GM23248 (cell line): ENCODE results near the gene RTN4RL1. TPM values are rescaled to one million over a fixed set of nuclear protein-coding genes. Genes with fewer than 3 reads are reported as not detected.

ENCODE experiments used
- DNase-seq: peaks from one replicate; pipeline ENCODE4 v3.0.0-alpha.2; 2015
- H2AFZ ChIP-seq: fragments of 200-600 bp; sonication (generic); 2 replicates; pipeline ENCODE4 v1.6.1; 2016; ENCODE audit warnings: antibody characterized with exemption
- H3F3A ChIP-seq: fragments of 200-600 bp; sonication (generic); 2 replicates; pipeline ENCODE4 v1.6.1; 2016; ENCODE audit warnings: mild to moderate bottlenecking, antibody characterized with exemption, mixed run types; ENCODE audit not compliant: insufficient read depth
- H3K27ac ChIP-seq: fragments of 200-600 bp; sonication (generic); 2 replicates; pipeline ENCODE4 v1.5.1; 2016; ENCODE audit warnings: mild to moderate bottlenecking
- H3K27me3 ChIP-seq: fragments of 200-600 bp; sonication (generic); replicated peaks from 2 replicates; pipeline ENCODE4 v1.6.1; 2016; ENCODE audit warnings: mild to moderate bottlenecking; ENCODE audit not compliant: insufficient read depth
- H3K36me3 ChIP-seq: fragments of 200-600 bp; sonication (generic); 2 replicates; pipeline ENCODE4 v1.6.1; 2016; ENCODE audit warnings: low read depth, mild to moderate bottlenecking
- H3K4me1 ChIP-seq: fragments of 200-600 bp; sonication (generic); 2 replicates; pipeline ENCODE4 v1.6.1; 2016; ENCODE audit warnings: mild to moderate bottlenecking; ENCODE audit not compliant: insufficient read depth
- H3K4me2 ChIP-seq: fragments of 200-600 bp; sonication (generic); one replicate; pipeline ENCODE4 v1.6.1; 2016; ENCODE audit warnings: mild to moderate bottlenecking; ENCODE audit not compliant: unreplicated experiment
- H3K4me3 ChIP-seq: fragments of 200-600 bp; sonication (generic); 2 replicates; pipeline ENCODE4 v1.5.1; 2016; ENCODE audit warnings: mild to moderate bottlenecking
- H3K79me2 ChIP-seq: fragments of 200-600 bp; sonication (generic); 2 replicates; pipeline ENCODE4 v1.6.1; 2016; ENCODE audit warnings: mild to moderate bottlenecking; ENCODE audit not compliant: insufficient read depth
- H3K9ac ChIP-seq: fragments of 200-600 bp; sonication (generic); 2 replicates; pipeline ENCODE4 v1.6.1; 2016; ENCODE audit warnings: mild to moderate bottlenecking
- H3K9me2 ChIP-seq: fragments of 200-600 bp; sonication (generic); 2 replicates; pipeline ENCODE4 v1.6.1; 2016; ENCODE audit warnings: mixed run types, mild to moderate bottlenecking, moderate library complexity; ENCODE audit not compliant: insufficient read depth
- H3K9me3 ChIP-seq: fragments of 200-600 bp; sonication (generic); one replicate; pipeline ENCODE4 v1.6.1; 2017; ENCODE audit warnings: low read depth
- H4K20me1 ChIP-seq: fragments of 200-600 bp; sonication (generic); 2 replicates; pipeline ENCODE4 v1.6.0; 2016; ENCODE audit not compliant: insufficient read depth
- EZH2 ChIP-seq: fragments of 200-600 bp; sonication (generic); IDR thresholded peaks from 2 replicates; pipeline ENCODE4 v1.6.1; 2018; ENCODE audit warnings: antibody characterized with exemption, mild to moderate bottlenecking; ENCODE audit not compliant: insufficient read depth, poor library complexity, severe bottlenecking
- EZH2phosphoT487 ChIP-seq: fragments of 200-600 bp; sonication (generic); IDR thresholded peaks from 2 replicates; pipeline ENCODE4 v1.6.1; 2018; ENCODE audit warnings: antibody characterized with exemption, moderate library complexity, mild to moderate bottlenecking, low read depth; ENCODE audit not compliant: insufficient read depth
- WGBS, 2 experiments: methylation state at CpG; one replicate each; pipeline ENCODE4 v1.1.6; 2015 to 2017; ENCODE audit warnings: low lambda C conversion rate in 2 of 2, low coverage in 1 of 2; ENCODE audit errors: missing lambda C conversion rate in 2 of 2; 5-methylcytosine and 5-hydroxymethylcytosine counted together
- in situ Hi-C: fragments of 300-500 bp; cut with MboI; formaldehyde crosslinking; loops from 2 replicates; pipeline ENCODE4 v1.15.0; 2020
- polyA plus RNA-seq: library from polyadenylated mRNA; unstranded; fragments of >200 nt; fragmentation: Nextera tagmentation; extraction: Ambion mirVana; gene quantifications from 2 replicates; pipeline ENCODE4 v1.2.1, GENCODE V29; 2016
- total RNA-seq: library from RNA; depleted of rRNA; stranded (reverse); fragments of >200 nt; shearing (Covaris generic); gene quantifications from 2 replicates; pipeline ENCODE4 v1.2.3, GENCODE V29; 2014

RTN4RL1 gene
- total and polyA plus RNA-seq, 2 experiments from 2014 or later: 0.22 TPM; not detected in 1

- peak overlapping the region; percentile 96 for H3K4me3 ChIP-seq
- no peaks in the 10 kb centered on the region for H3K36me3 ChIP-seq
- H3F3A ChIP-seq: peaks cover 12% of the 10 kb centered on the region; the same call in 1 of the 2 replicates
- peak overlapping the region; percentile 94 for H3K9ac ChIP-seq
- no peaks in the 10 kb centered on the region for H3K9me2 ChIP-seq
- H3K79me2 ChIP-seq: peaks cover 19% of the 10 kb centered on the region
- H3K9me3 ChIP-seq: no peaks in the 10 kb centered on the region
- peak overlapping the region; percentile 53; the same call in 1 of the 2 replicates for H2AFZ ChIP-seq
- peak overlapping the region; percentile 77 for H3K4me2 ChIP-seq
- peak; percentile 96 for DNase-seq
- 7 to 8% methylated on average over 10 of the region's 10 CpGs for WGBS, 2 experiments
- in situ Hi-C loops: no loop called here
- no peaks in the 10 kb centered on the region; the same call in 1 of the 2 replicates for H3K27me3 ChIP-seq
- no peaks in the 10 kb centered on the region for H4K20me1 ChIP-seq
- H3K4me1 ChIP-seq: peaks cover 26% of the 10 kb centered on the region
- no peak for TF ChIP-seq EZH2phosphoT487
- TF ChIP-seq EZH2: no peak
- H3K27ac ChIP-seq: peak overlapping the region; percentile 84
These were observed 5.6 kb upstream of the RTN4RL1 start for GRCh38 chr17:2030779-2031163.

DNA sequence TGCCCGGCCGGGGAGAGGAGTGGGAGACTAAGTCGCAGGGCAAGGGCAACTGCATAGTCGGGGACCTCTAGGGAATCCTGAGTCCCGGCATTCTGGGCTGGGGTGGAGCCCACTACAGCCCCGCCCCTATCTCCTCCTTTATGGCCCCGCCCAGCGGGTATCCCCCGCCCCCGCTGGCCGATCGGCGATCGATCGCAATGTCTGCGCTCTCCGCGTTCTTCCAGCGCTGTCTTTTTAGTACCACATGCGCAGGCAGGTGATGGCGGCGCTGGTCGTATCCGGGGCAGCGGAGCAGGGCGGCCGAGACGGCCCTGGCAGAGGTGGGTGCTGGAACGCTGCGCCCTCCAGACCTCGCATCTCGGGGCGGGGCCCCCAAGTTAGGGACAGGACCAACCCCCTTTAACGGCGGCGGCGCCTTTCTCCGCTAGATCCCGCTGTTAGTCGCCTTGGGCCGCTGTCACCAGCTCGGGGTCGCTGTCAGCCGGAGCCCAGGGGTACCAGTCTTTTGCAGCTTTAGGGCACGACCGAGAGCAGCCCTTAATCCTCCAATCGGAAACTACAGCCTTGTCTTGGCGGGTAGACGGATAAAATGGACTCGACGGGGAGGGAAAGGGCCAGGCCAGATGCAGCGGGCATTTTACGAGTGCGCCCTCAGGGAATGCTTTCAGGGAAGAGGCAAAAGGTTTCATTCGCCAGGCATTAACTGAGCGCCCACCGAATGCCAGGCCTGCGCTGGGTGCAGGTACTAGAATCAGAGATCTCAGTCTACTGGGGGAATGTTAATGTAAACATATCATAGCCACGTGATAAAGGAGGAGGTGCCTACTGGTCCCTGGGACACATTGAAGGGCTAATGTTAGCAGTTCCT lies 5.0 kb upstream of the RTN4RL1 start, which contains the start of gene DPH1:
TSS of gene DPH1 (plus strand) at position 243 of the 868 bp plus-strand sequence. CDS start at position 260, 17 bp downstream.
- TF ChIP-seq EZH2 (no peak), EZH2phosphoT487 (no peak)
- in situ Hi-C loops: loop anchor here (5.0 kb wide), 1 partner anchor 123 kb away; no protein-coding TSS in a partner anchor
- peaks cover 26% of the 10 kb centered on the region for H3K4me1 ChIP-seq
- no peaks in the 10 kb centered on the region for H3K9me2 ChIP-seq
- peak within 1 kb of the TSS; percentile 84 for H3K27ac ChIP-seq
- peak; percentile 98 for DNase-seq
- 1% methylated on average over 55 to 58 of the region's 59 CpGs for WGBS, 2 experiments
- H3K79me2 ChIP-seq: peaks cover 19% of the 10 kb centered on the region
- no peaks in the 10 kb centered on the region for H4K20me1 ChIP-seq
- H3K4me2 ChIP-seq: peak within 1 kb of the TSS; percentile 77
- H3F3A ChIP-seq: peaks cover 12% of the 10 kb centered on the region; the same call in 1 of the 2 replicates
- no peaks in the 10 kb centered on the region; the same call in 1 of the 2 replicates for H3K27me3 ChIP-seq
- H3K36me3 ChIP-seq: no peaks in the 10 kb centered on the region
- peak within 1 kb of the TSS; percentile 94 for H3K9ac ChIP-seq
- peak within 1 kb of the TSS; percentile 78 for H2AFZ ChIP-seq
- H3K4me3 ChIP-seq: peak within 1 kb of the TSS; percentile 96
- H3K9me3 ChIP-seq: no peaks in the 10 kb centered on the region

DNA sequence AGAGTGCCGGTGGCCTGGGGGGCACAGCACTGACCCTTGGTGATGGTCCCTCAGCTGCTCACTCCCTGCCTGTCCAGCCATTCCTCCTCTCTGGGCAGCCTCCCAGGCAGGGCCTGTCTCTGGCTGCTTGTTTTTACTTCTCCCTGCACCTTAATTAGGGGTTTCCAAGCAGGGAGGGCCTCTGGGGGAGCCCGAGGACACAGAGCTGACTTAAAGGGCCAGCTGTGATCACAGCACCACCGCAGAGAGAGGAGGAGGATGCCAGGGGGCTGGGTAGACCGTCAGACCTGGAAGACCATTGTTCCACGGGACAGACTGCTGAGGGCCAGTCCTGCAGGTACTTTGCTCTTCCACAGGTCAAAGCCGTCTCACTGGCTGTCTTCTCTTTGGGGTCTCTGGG lies 3.6 kb upstream of the RTN4RL1 start:
- 49 to 51% methylated on average over 6 of the region's 6 CpGs for WGBS, 2 experiments
- Histone ChIP-seq H3K27ac (no peak overlapping the region), H3K4me3 (no peak overlapping the region), H3K27me3 (no peaks in the 10 kb centered on the region; the same call in 1 of the 2 replicates), H3K36me3 (no peaks in the 10 kb centered on the region), H3K79me2 (peaks cover 19% of the 10 kb centered on the region), H3F3A (peaks cover 9% of the 10 kb centered on the region; the same call in 1 of the 2 replicates), H3K9me2 (no peaks in the 10 kb centered on the region), H3K4me1 (peaks cover 22% of the 10 kb centered on the region), H3K9me3 (no peaks in the 10 kb centered on the region), H2AFZ (no peak overlapping the region), H3K4me2 (no peak overlapping the region), H3K9ac (no peak overlapping the region), H4K20me1 (no peaks in the 10 kb centered on the region)
- in situ Hi-C loops: loop anchor here (5.0 kb wide), 1 partner anchor 121 kb away; no protein-coding TSS in a partner anchor
- no peak for DNase-seq
- TF ChIP-seq EZH2: no peak
- TF ChIP-seq EZH2phosphoT487: no peak

- H3K9me2 ChIP-seq: no peaks in the 10 kb centered on the region
- H4K20me1 ChIP-seq: no peaks in the 10 kb centered on the region
- H2AFZ ChIP-seq: no peak overlapping the region
- H3K27ac ChIP-seq: no peak overlapping the region
- no peak overlapping the region for H3K4me3 ChIP-seq
- no peaks in the 10 kb centered on the region; the same call in 1 of the 2 replicates for H3K27me3 ChIP-seq
- no peaks in the 10 kb centered on the region for H3K9me3 ChIP-seq
- 58 to 65% methylated on average over 5 of the region's 5 CpGs for WGBS, 2 experiments
- H3K9ac ChIP-seq: no peak overlapping the region
- peaks cover 19% of the 10 kb centered on the region for H3K79me2 ChIP-seq
- DNase-seq: no peak
- peaks cover 17% of the 10 kb centered on the region for H3K4me1 ChIP-seq
- TF ChIP-seq EZH2: no peak
- TF ChIP-seq EZH2phosphoT487: no peak
- in situ Hi-C loops: loop anchor here (5.0 kb wide), 1 partner anchor 121 kb away; no protein-coding TSS in a partner anchor
- no peaks in the 10 kb centered on the region for H3K36me3 ChIP-seq
- H3F3A ChIP-seq: 0 out of 2 replicates have a peak, but pooled peaks cover 4% of the 10 kb centered on the region
- H3K4me2 ChIP-seq: no peak overlapping the region
These were observed 3.1 kb upstream of the RTN4RL1 start for GRCh38 chr17:2028234-2028614.
